DMS 273 (cell line): ENCODE data around the gene NHERF1.

Source experiments
- DNase-seq: peaks from one replicate; lab custom pipeline; 2025; ENCODE audit not compliant: unreplicated experiment; lab: John Stamatoyannopoulos, UW

NHERF1 gene

DNA sequence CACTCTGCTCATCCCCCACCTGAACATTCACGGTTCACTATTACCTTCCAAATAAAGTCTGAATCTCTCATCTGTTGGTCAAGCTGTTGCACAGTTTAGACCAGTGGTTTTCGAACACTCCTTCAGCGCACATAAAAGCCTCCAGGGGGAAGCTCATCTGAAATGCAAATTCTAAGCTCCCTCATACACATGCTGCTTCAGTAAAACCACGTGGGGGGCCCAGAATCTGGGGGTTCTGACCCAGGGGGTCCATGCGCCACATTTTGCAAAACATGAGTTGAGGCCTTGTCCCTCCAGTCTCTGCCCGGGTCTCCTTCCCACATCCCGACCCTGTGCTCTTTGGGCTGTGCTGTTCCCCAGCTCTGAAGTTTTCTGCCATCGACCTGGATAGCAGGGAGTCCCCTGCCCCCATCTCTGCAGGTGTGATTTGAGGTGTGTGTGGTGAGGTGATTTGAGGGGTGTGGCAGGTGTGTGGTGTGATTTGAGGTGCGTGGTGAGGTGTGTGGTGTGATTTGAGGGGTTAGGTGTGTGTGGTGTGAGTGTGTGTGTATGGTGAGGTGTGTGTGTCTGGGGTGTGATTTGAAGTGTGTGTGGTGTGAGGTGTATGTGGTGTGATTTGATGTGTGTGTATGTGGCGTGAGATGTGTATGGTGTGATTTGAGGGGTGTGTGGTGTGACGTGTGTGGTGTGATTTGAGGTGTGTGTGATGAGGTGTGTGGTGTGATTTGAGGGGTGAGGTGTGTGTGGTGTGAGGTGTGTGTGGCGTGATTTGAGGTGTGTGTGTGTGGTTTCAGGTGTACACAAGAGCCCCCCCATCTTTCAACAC is 16.2 kb upstream of the NHERF1 start:
- DNase-seq = no peak

DNA sequence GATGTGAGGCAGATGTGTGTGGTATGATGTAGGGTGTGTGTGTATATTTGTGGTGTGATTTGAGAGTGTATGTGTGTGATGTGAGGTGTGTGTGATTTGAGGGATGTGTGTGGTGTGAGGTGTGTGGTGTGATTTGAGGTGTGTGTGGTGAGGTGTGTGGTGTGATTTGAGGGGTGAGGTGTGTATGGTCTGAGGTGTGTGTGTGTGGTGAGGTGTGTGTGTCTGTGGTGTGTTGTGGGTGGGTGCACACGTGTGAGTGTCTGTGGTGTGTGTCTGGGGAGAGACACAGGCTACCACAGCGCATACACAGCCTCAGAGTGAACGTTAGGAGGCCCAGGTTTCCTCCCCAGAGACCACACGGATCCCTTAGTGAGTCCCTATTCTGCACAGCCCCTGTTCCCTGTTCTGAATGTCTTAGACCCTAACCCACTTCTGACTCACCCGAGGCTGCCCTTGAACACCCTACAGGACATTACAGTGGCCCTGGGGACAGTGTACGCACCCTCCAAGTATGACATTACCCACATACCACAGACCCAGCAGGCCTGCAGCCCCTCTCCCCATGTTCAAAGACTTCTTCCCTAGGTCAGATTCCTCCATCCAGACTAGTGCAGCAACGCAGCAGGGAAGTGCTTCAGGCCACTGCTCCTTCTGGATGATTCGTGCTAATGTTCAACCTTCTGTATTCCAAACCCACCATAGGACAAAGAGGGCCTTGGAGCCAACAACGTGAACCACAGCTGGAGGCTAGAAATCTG is 14.9 kb upstream of the NHERF1 start:
- DNase-seq = no peak

DNA sequence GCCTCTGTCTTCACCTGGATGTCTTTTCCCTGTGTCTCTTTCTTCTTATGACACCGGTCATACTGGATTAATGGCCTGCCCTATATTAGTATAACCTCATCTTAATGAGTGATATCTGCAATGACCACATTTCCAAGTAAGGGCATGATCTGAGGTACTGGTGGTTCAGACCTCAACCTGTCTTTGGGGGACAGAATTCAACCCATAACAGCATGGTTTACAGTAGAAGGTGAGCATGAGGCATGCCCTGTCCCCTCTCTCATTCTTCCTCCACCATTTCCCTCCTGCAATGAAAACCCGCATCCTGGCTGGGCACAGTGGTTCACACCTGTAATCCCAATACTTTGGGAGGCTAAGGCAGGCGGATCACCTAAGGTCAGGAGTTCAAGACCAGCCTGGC is 14.2 kb upstream of the NHERF1 start:
- DNase-seq = no peak

DNA sequence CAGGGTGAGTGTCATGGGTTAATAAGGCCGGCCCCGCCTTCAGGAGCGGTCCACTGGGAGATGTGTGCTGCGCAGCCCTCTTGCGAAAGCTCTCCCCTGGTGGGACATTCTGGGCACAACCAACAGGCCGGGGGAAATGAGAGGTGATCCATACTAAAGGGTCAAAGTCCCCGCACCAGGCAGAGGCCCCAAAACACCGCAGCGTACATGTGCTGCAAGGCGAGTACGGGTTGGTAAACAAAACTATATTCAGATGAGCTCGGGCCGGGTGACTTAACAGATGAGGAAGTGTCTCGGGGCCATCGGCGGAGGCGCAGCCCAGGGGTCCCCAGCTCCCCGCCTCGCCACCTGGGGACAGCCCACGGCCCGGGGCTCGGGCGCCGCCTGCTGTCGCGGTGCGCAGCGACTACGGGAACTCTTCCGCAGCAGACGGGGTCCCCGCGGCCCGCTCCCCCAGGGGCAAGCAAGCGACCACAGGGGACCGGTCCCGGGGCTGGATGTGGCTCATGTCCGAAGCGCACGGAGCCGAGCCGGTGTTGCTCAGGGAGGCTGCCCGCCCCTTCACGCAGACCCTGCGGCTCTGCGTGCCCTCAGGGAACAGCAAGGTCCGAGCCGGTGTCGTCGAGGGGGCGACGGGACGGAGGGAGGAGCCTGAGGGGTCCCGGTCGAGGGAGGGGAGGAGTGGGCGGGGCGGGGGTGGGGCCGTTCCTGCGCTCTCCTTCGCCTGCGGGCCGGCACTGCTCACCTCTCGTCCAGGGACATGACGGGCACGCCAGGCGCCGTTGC is 11.7 kb upstream of the NHERF1 start, which contains the start of gene RAB37:
Gene RAB37, plus strand, starts transcription at position 744 of the 786 bp plus-strand sequence. Its CDS starts 17 bp downstream, at position 761.
- peak; percentile 76 for DNase-seq

DNA sequence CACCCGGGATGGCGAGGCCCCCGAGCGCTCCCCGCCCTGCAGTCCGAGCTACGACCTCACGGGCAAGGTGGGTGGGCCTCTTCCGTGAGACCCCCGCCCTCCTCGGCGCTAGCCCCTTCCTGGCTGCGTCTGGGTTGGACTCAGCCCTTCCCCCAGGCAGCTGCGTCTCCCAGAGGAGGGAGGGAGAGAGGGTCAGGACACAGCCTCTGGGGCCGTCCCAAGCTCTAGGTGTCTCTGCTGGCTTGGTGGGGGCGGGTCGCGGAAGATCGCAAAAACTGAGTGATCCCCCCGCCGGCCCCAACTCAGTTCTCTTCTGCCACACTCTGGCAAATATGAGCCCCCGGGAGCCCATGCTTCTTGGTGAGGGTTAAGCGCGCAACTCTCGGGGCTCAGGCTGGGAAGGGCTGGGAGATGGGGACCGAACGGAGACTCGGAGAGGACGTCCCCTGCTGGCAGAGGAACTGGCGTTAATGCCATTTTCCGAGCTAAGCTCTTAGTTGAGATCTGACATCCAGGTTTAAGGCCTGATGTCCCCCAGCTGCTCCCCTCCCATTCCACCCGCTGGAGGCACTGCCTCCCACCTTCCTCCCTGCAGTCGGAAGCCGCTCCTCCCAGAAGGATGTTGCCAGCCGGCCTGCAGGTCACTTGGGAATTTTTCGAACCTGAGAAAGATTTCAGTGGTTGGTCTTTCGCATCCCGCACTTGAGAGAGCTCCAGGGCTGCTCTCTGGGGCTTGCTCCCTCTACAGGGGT is 11.0 kb upstream of the NHERF1 start:
- DNase-seq = peak; percentile 81

DNA sequence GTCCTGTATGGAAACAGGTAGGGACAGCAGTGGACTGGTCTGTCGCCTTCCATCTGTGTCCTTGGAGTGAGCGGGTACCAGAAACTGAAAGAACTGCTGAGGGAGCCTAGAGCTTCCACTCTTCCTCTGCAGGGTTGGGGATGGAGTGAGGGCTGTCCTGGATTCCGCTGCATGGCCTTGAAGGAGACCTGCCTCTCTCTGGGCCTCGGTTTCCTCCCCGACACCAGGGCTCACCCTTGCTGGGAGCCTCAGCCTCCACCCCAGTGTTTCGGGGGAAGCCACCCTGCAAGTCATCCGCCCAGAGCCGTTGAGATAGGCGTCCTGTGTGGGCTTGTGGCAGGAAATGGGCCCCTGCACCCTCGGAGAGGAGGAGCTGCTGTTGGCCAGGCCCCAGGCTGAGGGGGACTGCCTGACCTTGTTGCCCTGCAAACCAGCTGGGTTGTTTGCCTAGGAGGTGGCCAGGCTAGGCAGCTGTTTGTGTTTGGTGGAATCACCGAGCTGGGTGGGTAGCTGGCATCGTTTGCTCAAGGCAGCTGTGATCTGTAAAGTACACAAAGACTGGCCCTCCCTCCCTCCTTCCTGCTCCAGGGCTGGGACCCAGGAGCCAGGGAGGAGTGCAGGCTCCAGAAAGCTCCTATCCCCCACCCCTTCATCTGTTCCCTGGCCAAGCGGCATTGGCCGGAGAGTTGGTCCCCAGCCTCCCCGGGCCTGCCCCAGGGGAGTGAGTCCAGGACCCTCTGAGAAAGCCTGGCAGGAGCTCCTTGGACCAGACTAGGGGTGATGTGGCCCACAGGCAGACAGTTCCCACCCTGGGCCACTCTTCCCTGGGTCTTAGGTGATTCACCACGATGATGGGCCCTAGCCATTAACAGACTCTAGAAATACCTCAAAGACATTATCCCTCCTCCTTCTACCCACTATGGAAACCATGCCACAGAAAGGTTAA is 10.1 kb upstream of the NHERF1 start:
- DNase-seq = peak; percentile 51

DNA sequence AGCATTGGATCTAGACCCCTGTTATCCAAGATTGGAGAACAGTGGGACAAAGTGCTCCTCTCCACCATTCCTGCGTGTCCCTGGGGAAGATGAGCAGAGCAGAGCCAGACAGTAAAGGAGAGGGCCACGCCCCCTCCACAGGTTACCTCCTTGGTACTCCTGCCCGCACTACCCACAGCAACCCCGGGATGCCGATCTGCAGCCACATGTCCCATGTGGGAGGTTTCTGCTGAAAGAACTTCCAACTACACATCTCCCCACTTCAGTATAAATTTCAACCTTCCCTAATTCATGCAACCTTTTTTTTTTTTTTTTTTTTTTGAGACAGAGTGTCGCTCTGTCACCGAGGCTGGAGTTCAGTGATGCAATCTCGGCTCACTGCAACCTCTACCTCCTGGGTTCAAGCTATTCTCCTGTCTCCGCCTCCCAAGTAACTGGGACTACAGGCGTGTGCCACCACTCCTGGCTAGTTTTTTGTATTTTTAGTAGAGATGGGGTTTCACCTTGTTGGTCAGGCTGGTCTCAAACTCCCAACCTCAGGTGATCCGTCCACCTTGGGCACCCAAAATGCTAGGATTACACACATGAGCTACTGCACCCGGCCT is 9.1 kb upstream of the NHERF1 start:
- no peak for DNase-seq

DNA sequence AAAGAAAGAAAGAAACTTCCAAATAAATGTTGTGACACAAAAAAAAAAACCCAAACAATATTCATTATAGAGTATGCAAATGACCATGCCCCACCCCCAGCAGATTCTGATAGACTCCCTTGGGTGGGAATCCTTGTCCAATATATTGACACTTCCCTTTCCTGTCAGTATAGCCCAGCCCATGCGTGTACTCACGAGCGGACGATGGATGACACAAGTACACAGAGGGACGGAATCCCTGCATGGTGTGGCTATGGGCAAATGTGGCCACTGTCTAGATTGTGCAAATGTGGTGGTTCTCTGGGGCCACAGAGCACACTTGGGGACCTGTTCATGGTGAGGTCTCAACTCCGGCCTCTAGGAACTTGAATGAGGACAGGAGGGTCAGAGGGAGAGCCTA is 8.3 kb upstream of the NHERF1 start:
- no peak for DNase-seq

DNA sequence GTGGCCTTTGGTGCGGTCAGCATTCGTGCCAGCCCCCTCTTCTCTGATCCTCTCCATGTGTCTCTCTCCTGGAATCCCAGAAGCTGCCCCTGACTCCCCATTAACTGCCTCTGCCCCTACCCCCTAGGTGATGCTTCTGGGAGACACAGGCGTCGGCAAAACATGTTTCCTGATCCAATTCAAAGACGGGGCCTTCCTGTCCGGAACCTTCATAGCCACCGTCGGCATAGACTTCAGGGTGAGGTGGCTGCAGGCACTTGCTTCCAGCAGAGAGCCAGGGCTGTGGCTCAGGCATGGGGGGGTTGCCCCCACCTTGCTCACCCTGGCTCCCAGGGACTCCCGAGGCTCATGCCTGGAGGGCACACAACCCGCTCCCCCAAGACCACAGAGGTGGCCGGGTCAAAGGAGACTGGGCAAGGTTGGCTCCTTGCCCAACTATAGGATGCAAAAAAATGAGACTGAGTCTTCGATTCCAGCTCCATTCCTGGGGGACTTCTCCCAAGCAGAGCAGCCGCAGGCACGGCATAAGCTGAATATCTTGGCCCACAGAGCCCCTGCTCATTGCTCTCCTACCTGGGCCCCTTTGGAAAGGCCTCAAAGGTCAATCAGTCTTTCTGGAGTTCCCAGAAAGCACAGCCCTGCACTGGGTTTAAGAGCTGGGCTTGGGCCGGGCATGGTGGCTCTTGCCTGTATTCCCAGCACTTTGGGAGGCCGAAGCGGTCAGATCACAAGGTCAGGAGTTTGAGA is 7.6 kb upstream of the NHERF1 start:
- no peak for DNase-seq

DNA sequence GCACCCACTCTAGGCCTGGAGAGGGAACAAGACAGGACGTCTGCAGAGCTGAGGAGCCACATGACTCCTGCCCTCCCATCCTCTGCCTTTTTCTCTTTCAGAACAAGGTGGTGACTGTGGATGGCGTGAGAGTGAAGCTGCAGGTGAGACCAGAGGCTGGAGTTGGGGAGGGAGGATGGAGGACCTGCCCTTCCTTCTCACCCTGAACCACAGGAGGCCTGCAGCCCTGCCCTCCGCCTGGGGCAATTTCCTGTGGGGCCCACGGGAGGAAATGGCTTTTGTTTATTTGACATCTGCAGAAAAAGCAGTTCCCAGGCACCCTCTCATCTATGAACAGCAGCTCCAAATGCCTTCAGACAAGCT is 6.3 kb upstream of the NHERF1 start:
- DNase-seq = no peak

DNA sequence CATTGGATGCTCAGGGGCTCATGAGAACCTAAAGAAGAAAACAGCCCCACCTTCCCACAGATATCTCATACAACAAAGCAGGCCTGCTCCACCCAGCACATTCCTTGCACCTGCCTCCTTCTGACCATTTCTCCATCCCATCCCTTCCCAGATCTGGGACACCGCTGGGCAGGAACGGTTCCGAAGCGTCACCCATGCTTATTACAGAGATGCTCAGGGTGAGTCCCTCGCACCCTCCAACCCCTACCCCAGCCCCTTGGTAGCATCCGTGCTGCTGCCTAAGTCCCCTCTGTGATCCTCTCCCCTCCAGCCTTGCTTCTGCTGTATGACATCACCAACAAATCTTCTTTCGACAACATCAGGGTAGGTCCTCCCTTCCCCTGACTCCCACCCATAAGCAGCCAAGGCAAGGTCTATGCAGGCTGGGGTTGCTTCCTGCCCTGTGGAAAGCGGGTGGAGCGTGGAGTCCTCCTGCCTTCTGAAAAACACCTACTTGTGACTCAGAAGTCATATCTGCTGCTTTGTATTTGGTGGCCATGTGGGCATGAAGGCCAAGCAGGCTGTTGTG is 5.4 kb upstream of the NHERF1 start:
- DNase-seq = no peak

DNA sequence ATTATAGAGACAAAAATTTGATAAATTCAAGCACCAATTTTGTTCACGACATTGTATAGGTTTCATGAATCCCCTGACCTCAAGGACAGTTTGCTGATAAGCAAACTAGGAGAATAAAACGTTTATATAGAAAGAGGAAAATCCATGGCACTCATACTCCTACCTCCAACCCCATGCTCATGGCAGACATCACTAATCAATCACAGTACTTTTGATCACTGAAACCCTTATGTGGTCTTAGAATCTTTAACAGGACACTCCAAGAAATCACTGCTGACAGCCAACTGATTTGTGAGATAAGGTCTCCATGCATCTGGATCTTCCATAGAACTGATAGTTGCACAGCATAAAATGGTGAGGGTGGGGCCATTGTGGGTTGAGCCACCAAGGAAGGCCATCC is 4.7 kb upstream of the NHERF1 start:
- DNase-seq = no peak

DNA sequence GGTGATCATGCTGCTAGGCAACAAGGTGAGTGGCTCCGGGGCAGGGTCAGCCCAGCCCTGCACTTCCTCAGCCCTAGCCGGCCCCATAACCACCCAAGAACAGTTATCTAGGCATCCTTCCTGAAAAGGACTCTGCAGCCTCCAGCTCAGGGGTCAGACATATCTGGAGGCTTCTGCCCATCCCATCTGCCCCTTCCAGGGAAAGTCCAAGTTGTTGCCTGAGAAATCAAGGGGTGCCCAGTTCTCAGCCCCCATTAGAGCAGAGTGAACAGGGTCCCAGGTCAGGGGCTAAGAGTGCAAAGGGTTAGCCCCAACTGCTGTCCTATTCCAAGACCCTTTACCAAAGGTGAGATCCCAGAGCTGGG is 4.1 kb upstream of the NHERF1 start:
- no peak for DNase-seq

DNA sequence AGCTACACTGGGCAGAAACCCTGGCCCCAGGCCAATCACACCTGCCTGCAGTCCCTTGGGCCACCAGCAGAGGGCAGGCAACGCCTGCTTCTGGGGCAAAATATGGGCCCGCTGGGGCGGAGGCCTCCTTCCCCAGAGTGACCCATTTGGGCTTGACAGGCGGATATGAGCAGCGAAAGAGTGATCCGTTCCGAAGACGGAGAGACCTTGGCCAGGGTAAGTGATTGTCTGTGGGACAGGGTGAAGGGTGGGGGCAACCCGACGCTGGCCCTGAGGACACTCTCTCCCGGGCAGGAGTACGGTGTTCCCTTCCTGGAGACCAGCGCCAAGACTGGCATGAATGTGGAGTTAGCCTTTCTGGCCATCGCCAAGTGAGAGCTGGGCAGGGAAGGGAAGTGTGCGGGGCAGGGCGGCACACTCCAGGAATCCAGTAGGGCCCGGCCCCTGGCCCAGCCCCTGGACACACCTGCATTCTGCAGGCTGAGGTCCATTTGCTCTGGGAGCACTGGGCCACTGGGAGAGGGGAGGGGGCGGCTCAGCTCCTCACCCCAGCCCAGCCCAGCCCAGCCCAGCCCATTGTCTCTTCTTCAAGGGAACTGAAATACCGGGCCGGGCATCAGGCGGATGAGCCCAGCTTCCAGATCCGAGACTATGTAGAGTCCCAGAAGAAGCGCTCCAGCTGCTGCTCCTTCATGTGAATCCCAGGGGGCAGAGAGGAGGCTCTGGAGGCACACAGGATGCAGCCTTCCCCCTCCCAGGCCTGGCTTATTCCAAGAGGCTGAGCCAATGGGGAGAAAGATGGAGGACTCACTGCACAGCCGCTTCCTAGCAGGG is 3.5 kb upstream of the NHERF1 start:
- peak; percentile 86 for DNase-seq

DNA sequence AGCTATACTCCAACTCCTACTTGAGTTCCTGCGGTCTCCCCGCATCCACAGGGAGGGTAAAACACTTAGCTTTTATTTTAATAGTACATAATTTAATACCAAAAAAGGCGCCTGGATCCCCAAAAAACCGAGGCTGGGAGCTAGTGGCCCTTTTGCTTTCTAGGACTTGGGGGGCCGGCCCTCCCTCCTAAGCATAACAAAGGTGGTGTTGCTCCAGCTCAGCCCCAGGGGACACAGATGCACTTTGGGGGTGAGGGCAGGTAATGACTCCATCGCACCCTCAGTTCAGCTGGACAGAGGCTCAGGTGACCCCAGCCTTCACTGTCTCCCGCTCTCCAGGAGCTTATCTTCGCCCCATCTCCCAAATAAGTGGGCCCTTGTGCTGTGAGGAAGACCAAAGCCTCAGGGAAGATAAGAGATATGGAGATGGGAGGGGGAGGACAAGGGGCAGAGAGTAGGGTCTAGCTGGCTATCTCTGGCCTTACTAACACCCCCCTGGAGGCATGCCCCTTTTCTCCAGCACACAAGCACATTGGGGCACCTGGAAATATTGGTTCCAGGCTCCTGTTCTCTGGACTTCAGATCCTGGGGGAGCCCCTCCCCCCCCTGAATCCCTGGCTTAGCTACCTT is 2.8 kb upstream of the NHERF1 start:
- no peak for DNase-seq

DNA sequence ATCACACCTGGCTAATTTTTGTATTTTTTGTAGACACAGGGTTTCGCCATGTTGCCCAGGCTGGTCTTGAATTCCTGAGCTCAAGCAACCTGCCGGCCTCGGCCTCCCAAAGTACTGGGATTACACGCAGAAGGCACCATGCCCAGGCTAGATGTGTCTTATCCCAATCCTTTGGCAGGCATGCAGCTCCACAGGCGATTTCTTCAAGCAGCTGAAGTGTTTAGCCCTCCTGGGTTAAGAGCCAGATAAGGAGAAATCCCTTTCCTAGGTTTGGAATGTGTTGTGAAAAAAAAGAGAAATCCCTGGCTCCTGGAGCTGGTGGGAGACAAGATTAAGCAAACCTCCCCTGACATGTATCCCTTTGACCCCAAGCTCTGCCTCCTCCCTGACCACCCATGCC is 2.1 kb upstream of the NHERF1 start:
- no peak for DNase-seq

DNA sequence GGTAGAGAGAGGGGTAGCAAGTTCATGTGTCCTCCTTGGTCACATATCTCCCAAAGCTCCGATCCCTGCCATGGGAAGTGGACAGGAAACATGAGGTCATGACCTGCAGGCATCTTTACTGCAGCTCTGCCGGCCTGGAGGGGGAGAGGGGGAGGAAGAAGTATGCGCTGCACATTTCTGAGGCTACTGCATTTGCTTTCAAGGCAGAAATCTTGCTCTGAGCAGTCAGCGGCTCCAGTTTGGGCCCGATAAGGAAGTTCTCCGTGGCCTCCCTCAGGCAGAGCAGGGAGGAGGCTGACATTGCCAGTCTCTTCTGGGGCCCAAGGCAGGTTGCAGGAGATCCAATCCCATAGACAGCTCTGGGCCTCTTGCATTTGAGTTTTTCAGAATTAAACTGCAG is 1.5 kb upstream of the NHERF1 start:
- no peak for DNase-seq
